T-cell (primary cell): ENCODE measurements around the gene AHCTF1. TPM values are rescaled to one million over a fixed set of nuclear protein-coding genes. Genes with fewer than 3 reads are reported as not detected.
"Not testable (repeated sequence)": the region's sequence is repeated elsewhere in the genome, so short reads cannot be mapped to it uniquely, and the experiment has no call there.

Source experiments
- ATAC-seq, 4 experiments: fragments of 200-7000 bp in 3 of 4; fragments of 150-1000 bp in 1 of 4; cut with Tn5 transposase; replicated peaks in 1 of 4; 1 replicate in 3 of 4; 2 replicates in 1 of 4; pipeline ENCODE4 v1.10.0; 2021; ENCODE audit warnings: moderate library complexity in 3 of 4, mild to moderate bottlenecking in 2 of 4, moderate number of reproducible peaks in 1 of 4
- CTCF ChIA-PET, 2 donors: fragments of 300-600 bp; sonication (Branson Sonifier 250); formaldehyde crosslinking; loops; one replicate each; lab custom pipeline; 2022; ENCODE audit warnings: antibody characterized with exemption in 2 of 2; lab: Charles Lee
- POLR2A ChIA-PET, 2 donors: fragments of 300-600 bp; sonication (Branson Sonifier 250); formaldehyde crosslinking; loops; one replicate each; lab custom pipeline; 2022; ENCODE audit warnings: antibody characterized with exemption in 2 of 2; lab: Charles Lee
- DNase-seq, 35 experiments: peaks; one replicate each; pipeline versions ENCODE4 v3.0.0 to v3.0.0-alpha.2; 2013 to 2023
- H3K27ac ChIP-seq: one replicate; pipeline ENCODE4 v1.5.1; 2013; ENCODE audit warnings: low read length
- H3K27me3 ChIP-seq, 2 experiments: replicated peaks in 1 of 2; 1 replicate in 1 of 2; 2 replicates in 1 of 2; pipeline versions ENCODE4 v1.6.1 to v1.7.0; 2013; ENCODE audit warnings: low read length in 1 of 2, mixed read lengths in 1 of 2; ENCODE audit not compliant: control insufficient read depth in 2 of 2, insufficient read depth in 2 of 2; ENCODE audit errors: extremely low read depth in 1 of 2
- H3K36me3 ChIP-seq, 2 donors: 1 replicate in 1 of 2; 2 replicates in 1 of 2; pipeline versions ENCODE4 v1.6.1 to v1.7.0; 2013; ENCODE audit warnings: low read length in 1 of 2; ENCODE audit not compliant: control insufficient read depth in 2 of 2, insufficient read depth in 1 of 2; ENCODE audit errors: extremely low read depth in 1 of 2
- H3K4me1 ChIP-seq, 2 experiments: 1 replicate in 1 of 2; 2 replicates in 1 of 2; pipeline versions ENCODE4 v1.6.1 to v1.7.0; 2013; ENCODE audit warnings: low read length in 2 of 2, mixed read lengths in 1 of 2; ENCODE audit not compliant: insufficient read depth in 2 of 2, control insufficient read depth in 1 of 2; ENCODE audit errors: extremely low read depth in 1 of 2
- H3K4me3 ChIP-seq, 2 donors: 1 replicate in 1 of 2; 2 replicates in 1 of 2; pipeline versions ENCODE4 v1.5.1 to v1.7.0; 2013; ENCODE audit warnings: mild to moderate bottlenecking in 2 of 2, low read length in 1 of 2, moderate library complexity in 1 of 2; ENCODE audit not compliant: control insufficient read depth in 1 of 2; ENCODE audit errors: extremely low read depth in 1 of 2
- H3K9me3 ChIP-seq: 2 replicates; pipeline ENCODE4 v1.7.0; 2013
- H3K27ac Mint-ChIP-seq, 2 donors: one replicate each; pipeline ENCODE4 v1.8.0; 2020 to 2021; ENCODE audit warnings: mild to moderate bottlenecking in 2 of 2, mixed read lengths in 2 of 2
- H3K27me3 Mint-ChIP-seq, 2 donors: one replicate each; pipeline ENCODE4 v1.8.0; 2021 to 2022; ENCODE audit warnings: mixed read lengths in 2 of 2
- H3K36me3 Mint-ChIP-seq: one replicate; pipeline ENCODE4 v1.8.0; 2021; ENCODE audit warnings: mixed read lengths
- H3K4me1 Mint-ChIP-seq, 3 donors: one replicate each; pipeline ENCODE4 v1.8.0; 2020 to 2022; ENCODE audit warnings: mixed read lengths in 3 of 3, mild to moderate bottlenecking in 1 of 3
- H3K4me3 Mint-ChIP-seq, 3 donors: one replicate each; pipeline ENCODE4 v1.8.0; 2020 to 2022; ENCODE audit warnings: mild to moderate bottlenecking in 3 of 3, mixed read lengths in 3 of 3, moderate library complexity in 3 of 3
- H3K9me3 Mint-ChIP-seq, 3 donors: one replicate each; pipeline ENCODE4 v1.8.0; 2020 to 2022; ENCODE audit warnings: mixed read lengths in 3 of 3
- WGBS: methylation state at CpG from one replicate; pipeline ENCODE4 v1.1.5; 2013; ENCODE audit warnings: missing lambda C conversion rate; ENCODE audit not compliant: insufficient coverage; 5-methylcytosine and 5-hydroxymethylcytosine counted together
- total RNA-seq, 35 experiments: library from RNA in 6 of 35; stranded (reverse) in 6 of 35; fragments of 120-200 nt in 1 of 35; gene quantifications; one replicate each; pipeline versions ENCODE4 v1.2.1 to v1.2.4 and lab custom pipeline; 2013 to 2026

Gene AHCTF1
- total RNA-seq, 5 donors from 2014 or later (not counting 1 experiment from before 2014, with no cell fraction given) = 41.6 to 60.3 (median 53.6) TPM

GRCh38 chr1:246824541-246824940 lies 107.2 kb downstream of the AHCTF1 start:
- peaks cover 4% of the 10 kb centered on the region for H3K9me3 ChIP-seq
- 83% methylated on average over 1 of the region's 2 CpGs for WGBS
- H3K27ac ChIP-seq = no peak overlapping the region
- Mint-ChIP-seq H3K27me3 (peaks cover 3 to 4% of the 10 kb centered on the region in 2 donors), H3K36me3 (peaks cover 7% of the 10 kb centered on the region), H3K4me3 (no peak overlapping the region), H3K9me3 (peaks cover 6 to 7% (median 6%) of the 10 kb centered on the region in 3 donors), H3K4me1 (peaks cover 4 to 26% (median 12%) of the 10 kb centered on the region in 3 donors), H3K27ac (no peak overlapping the region)
- ChIA-PET POLR2A (interaction anchor here in 1 of 2 donors (0.5 kb wide), 1 partner anchor 1038 kb away, joined by 6 read pairs; no protein-coding TSS in a partner anchor), CTCF (no interaction called here)
- DNase-seq = no peak
- H3K4me3 ChIP-seq = no peak overlapping the region
- H3K27me3 ChIP-seq = peaks cover 0 to 6% of the 10 kb centered on the region in 2 experiments
- ATAC-seq = no peak
- peaks cover 6 to 11% of the 10 kb centered on the region in 2 experiments for H3K4me1 ChIP-seq
- no peaks in the 10 kb centered on the region for H3K36me3 ChIP-seq

- H3K27ac ChIP-seq, H3K27ac Mint-ChIP-seq, H3K27me3 Mint-ChIP-seq, H3K27me3 ChIP-seq, H3K9me3 Mint-ChIP-seq, POLR2A ChIA-PET, H3K4me3 ChIP-seq, ATAC-seq, H3K36me3 ChIP-seq, H3K9me3 ChIP-seq, H3K4me3 Mint-ChIP-seq, CTCF ChIA-PET, DNase-seq, H3K36me3 Mint-ChIP-seq: not testable (repeated sequence)
- 86% methylated on average over 5 of the region's 7 CpGs for WGBS
- peaks cover 6 to 11% of the 10 kb centered on the region in 2 experiments for H3K4me1 ChIP-seq
- peaks cover 9 to 36% (median 12%) of the 10 kb centered on the region in 3 donors for H3K4me1 Mint-ChIP-seq
Measured at GRCh38 chr1:246822154-246822553, 109.6 kb downstream of the AHCTF1 start.

- Mint-ChIP-seq H3K36me3 (no peaks in the 10 kb centered on the region), H3K4me1 (peaks cover 9 to 41% (median 12%) of the 10 kb centered on the region in 3 donors), H3K27me3 (no peaks in the 10 kb centered on the region), H3K4me3 (peak overlapping the region in 1 of 3 donors; percentile 48), H3K9me3 (peaks cover 0 to 7% (median 0%) of the 10 kb centered on the region in 3 donors), H3K27ac (no peak overlapping the region)
- peaks cover 0 to 13% of the 10 kb centered on the region in 2 experiments for H3K27me3 ChIP-seq
- no peaks in the 10 kb centered on the region for H3K36me3 ChIP-seq
- DNase-seq (no peak), ATAC-seq (no peak)
- H3K27ac ChIP-seq = no peak overlapping the region
- POLR2A ChIA-PET = interaction anchor here in 1 of 2 donors (0.6 to 1.0 kb wide), 2 partner anchors 39 to 389 kb away, joined by 3 read pairs; no protein-coding TSS in a partner anchor
- H3K9me3 ChIP-seq = no peaks in the 10 kb centered on the region
- H3K4me1 ChIP-seq = peaks cover 6 to 11% of the 10 kb centered on the region in 2 experiments
- CTCF ChIA-PET = interaction anchor here in 1 of 2 donors (0.6 kb wide), 1 partner anchor 12 kb away, joined by 3 read pairs; no protein-coding TSS in a partner anchor
- WGBS = 100% methylated on average over 2 of the region's 7 CpGs
- no peak overlapping the region for H3K4me3 ChIP-seq
Measured at GRCh38 chr1:246820666-246821065, 111.1 kb downstream of the AHCTF1 start.

- H3K9me3 Mint-ChIP-seq, H3K9me3 ChIP-seq, POLR2A ChIA-PET, H3K27ac ChIP-seq, H3K4me3 ChIP-seq, CTCF ChIA-PET, ATAC-seq, H3K4me3 Mint-ChIP-seq, H3K36me3 ChIP-seq, H3K36me3 Mint-ChIP-seq, H3K27ac Mint-ChIP-seq: not testable (repeated sequence)
- peaks cover 9 to 41% (median 12%) of the 10 kb centered on the region in 3 donors for H3K4me1 Mint-ChIP-seq
- DNase-seq = peak in 1 of 35 experiments; percentile 63
- no CpG with 5 or more reads among the region's 9 CpGs for WGBS
- Histone ChIP-seq H3K4me1 (peaks cover 6 to 11% of the 10 kb centered on the region in 2 experiments), H3K27me3 (peaks cover 0 to 28% of the 10 kb centered on the region in 2 experiments)
- peaks cover 7 to 20% of the 10 kb centered on the region in 2 donors for H3K27me3 Mint-ChIP-seq
Measured at GRCh38 chr1:246817778-246818177, 114.0 kb downstream of the AHCTF1 start.

DNA sequence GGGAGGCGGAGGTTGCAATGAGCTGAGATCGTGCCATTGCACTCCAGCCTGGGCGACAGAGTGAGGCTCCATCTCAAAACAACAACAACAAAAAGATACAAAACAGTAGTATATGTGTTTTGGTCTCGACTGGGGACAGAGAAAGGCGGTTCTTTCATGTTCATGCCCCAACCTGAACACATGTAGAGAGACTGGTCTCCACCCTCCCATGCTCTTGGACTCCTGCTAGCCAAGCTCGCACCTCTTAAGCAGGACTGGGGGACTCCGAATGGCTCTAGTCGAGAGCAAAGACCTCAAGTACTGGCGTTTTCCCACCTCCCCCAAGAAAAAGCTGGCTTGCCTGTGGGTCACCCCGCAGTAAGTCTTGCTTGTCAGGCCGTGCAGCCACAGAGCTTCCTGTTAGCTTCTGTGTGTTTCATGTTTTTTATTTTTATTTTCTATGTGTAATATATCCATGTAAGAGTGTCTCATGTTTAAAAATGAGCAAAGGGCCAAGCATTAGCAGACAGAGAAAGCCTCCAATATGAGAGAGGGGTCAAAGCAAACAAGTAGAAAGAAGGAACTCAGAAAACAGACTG lies 116.0 kb downstream of the AHCTF1 start:
- no peak overlapping the region for H3K4me3 ChIP-seq
- ATAC-seq (no peak), DNase-seq (peak in 1 of 35 experiments; percentile 8)
- H3K27ac ChIP-seq = no peak overlapping the region
- CTCF ChIA-PET = interaction anchor here in 1 of 2 donors (0.6 kb wide), 1 partner anchor 125 kb away, joined by 3 read pairs; no protein-coding TSS in a partner anchor
- Mint-ChIP-seq H3K27ac (no peak overlapping the region), H3K4me3 (no peak overlapping the region), H3K9me3 (peaks cover 0 to 7% (median 0%) of the 10 kb centered on the region in 3 donors), H3K36me3 (no peaks in the 10 kb centered on the region), H3K27me3 (peaks cover 12 to 25% of the 10 kb centered on the region in 2 donors), H3K4me1 (peaks cover 3 to 24% (median 4%) of the 10 kb centered on the region in 3 donors)
- H3K36me3 ChIP-seq = no peaks in the 10 kb centered on the region
- H3K9me3 ChIP-seq = no peaks in the 10 kb centered on the region
- H3K27me3 ChIP-seq = peaks cover 0 to 23% of the 10 kb centered on the region in 2 experiments
- WGBS = 11% methylated on average over 4 of the region's 11 CpGs
- POLR2A ChIA-PET = no interaction called here
- H3K4me1 ChIP-seq = peaks cover 4 to 6% of the 10 kb centered on the region in 2 experiments

- WGBS = 89% methylated on average over 7 of the region's 13 CpGs
- no peaks in the 10 kb centered on the region for H3K9me3 ChIP-seq
- ChIA-PET POLR2A (no interaction called here), CTCF (no interaction called here)
- Mint-ChIP-seq H3K4me3 (no peak overlapping the region), H3K27me3 (peaks cover 12 to 25% of the 10 kb centered on the region in 2 donors), H3K27ac (no peak overlapping the region), H3K4me1 (peaks cover 0 to 16% (median 4%) of the 10 kb centered on the region in 3 donors), H3K36me3 (no peaks in the 10 kb centered on the region), H3K9me3 (peaks cover 0 to 7% (median 0%) of the 10 kb centered on the region in 3 donors)
- DNase-seq (no peak), ATAC-seq (no peak)
- H3K27me3 ChIP-seq = peaks cover 0 to 25% of the 10 kb centered on the region in 2 experiments
- H3K4me1 ChIP-seq = no peaks in the 10 kb centered on the region
- H3K4me3 ChIP-seq = no peak overlapping the region
- no peaks in the 10 kb centered on the region for H3K36me3 ChIP-seq
- H3K27ac ChIP-seq = no peak overlapping the region
Measured at GRCh38 chr1:246814890-246815289, 116.9 kb downstream of the AHCTF1 start.
